Hematopoietic multipotent progenitor cell treated with erythropoietin and hydrocortisone succinate and interleukin-3 and kit ligand, for 8 days (in vitro differentiated cells): ENCODE results near the gene EDDM3A.
"Not testable (repeated sequence)": the region's sequence is repeated elsewhere in the genome, so short reads cannot be mapped to it uniquely, and the experiment has no call there.

Source experiments
- DNase-seq: peaks from one replicate; pipeline ENCODE4 v3.0.0-alpha.2; 2015

Gene EDDM3A

DNA sequence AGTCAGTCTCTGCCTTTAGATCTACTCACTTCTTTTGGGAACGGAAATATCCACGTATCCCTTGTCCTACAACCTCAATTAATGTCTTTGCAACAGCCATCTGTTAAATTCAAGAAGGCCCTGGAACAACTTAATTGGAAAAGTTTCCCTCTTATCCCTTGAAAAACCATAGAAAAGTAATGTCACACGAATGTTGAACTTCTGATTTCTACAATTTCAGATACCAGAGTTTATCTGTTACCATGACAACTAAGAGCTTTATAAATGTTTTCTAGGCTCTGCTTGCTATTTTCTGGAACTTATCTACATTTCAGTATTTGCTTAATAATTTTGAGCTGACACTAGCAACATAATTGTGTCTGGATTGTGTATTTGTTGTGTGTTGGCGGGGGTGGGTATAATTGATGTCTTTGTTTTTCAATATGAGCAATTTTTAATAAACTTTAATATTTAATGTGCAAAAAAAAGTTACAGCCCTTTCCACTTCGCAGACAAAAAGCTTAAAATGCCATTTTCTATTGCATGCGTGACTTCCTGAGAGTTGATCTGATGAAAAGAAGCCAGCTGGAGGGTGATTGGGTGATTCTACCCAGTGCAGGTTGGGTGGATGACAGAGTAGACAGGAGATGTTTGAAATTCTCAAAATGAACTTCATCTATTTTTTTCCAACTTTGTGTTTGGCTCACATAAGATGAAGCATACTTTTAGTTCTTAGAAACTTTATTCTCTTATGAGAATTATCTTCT, 11.8 kb upstream of the EDDM3A start:
- DNase-seq: no peak

DNA sequence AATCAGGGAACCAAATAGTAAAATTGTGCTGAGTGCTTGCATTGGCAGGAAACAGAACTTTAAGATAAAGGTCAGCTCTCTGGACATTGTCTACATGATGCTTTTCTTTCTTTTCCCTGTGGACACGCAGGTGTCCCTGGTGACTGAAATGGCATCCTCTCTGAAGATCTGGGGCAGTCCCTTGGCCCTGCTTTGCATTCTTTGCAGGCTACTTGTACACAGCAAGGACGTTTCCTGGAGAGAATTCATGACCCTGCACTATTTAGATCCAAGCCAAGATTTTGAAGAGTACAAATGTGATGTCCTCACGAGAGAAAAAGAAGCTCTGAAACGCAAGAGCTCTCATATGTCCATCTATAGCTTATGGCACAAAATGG, 11.3 kb upstream of the EDDM3A start:
- DNase-seq: no peak

DNA sequence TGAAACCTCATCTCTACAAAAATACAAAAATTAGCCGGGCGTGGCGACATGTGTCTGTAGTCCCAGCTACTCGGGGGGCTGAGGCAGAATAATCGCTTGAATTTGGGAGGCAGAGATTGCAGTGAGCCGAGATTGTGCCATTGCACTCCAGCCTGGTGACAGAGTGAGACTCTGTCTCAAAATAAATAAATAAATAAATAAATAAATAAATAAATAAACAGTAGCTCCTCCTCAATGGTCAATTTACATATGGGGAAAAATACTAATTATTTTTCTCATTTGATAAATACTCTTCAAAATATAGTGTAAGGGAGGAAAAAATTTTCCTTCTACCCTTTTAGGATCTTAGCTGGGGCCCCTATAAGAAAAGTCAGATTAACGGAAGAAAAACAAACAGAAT, 7.4 kb upstream of the EDDM3A start:
- DNase-seq: not testable (repeated sequence)

DNA sequence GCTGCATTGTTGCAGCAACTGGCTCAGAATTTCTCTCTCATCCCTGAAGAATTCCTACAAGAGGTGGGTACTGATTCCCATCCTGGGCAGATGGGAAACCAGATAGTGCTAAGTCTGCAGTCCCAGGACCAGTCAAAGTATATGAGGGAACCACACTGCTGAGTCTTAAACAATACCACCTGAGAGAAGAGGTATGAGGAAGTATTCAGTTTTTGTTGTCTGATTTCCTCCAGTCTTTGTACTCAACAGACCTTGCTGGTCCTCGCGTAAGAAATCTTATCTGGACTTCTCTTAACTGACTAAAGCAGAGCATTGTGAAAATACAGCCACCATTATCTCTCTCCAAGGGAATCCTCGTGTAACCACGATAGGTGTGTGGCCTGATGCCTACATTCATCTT, 3.6 kb upstream of the EDDM3A start:
- DNase-seq: no peak

DNA sequence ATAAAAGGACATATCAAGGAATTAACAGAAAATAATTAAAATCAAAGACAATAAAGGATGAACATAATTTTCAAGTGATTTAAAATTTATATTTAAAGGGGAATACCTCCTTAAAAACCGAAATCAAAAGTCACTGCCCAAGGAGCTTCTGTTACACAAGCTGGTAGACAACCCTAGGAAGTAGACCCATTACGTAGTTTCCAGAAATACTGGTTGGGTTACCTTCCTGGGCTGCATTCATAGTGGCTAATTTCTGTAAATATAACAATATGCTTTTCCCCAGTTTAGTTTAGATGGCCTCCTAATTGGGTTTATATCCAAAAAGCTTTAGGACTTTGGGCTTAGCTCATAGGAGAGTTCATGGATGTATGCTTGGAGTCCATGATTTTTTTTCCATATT, 2.1 kb upstream of the EDDM3A start:
- no peak for DNase-seq

DNA sequence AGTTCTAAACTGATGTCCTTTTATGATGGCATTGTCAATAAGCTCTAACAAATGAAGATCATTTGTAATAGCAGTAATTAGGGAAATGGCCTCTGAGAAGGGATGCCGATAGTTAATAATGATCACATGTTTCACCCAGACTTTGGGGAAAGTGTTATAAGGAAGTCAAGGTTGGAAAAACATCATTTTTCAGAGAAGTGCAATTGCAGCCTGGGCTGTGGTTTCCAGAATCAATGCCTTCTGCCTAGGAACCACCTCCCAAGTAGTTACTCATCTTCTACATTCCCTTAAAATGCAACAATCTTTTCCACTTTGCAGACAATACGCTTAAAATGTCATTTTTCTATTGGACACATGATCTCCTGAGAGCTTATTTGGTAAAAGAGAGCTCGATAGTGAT, 879 bp downstream of the EDDM3A start:
- no peak for DNase-seq

DNA sequence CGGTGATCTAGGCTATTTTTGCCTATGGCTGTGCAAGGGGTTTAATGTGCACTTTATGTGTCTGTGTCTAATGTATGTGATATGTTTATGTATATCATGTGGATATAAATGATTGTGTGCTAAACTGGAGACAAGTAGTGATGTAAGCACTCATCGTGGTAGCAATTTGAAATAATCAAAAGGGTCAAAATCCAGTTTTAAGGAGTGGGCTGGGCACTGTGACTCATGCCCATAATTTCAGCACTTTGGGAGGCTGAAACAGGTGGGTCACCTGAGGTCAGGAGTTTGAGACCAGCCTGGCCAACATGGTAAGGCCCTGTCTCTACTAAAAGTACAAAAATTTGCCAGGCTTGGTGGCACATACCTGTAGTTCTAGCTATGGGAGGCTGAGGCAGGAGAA, 2.8 kb downstream of the EDDM3A start:
- DNase-seq: no peak

DNA sequence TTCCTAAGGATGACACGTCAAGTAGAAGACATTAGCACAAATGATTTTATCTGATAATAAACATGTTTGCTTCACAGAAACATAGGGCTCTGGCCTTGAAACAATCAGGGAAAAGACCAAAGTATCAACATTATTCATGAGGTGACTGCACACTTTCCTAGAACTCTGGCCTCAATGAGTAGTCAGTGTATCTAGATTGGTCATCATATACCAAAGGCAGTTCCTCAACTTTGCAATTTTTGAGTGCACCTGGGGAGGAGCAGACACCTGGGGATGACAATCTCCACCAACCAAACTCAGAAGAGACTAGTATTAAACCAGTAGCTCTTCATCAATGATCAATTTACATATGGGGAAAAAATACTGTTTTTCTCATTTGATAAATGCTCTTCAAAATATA, 4.5 kb downstream of the EDDM3A start:
- DNase-seq: no peak

DNA sequence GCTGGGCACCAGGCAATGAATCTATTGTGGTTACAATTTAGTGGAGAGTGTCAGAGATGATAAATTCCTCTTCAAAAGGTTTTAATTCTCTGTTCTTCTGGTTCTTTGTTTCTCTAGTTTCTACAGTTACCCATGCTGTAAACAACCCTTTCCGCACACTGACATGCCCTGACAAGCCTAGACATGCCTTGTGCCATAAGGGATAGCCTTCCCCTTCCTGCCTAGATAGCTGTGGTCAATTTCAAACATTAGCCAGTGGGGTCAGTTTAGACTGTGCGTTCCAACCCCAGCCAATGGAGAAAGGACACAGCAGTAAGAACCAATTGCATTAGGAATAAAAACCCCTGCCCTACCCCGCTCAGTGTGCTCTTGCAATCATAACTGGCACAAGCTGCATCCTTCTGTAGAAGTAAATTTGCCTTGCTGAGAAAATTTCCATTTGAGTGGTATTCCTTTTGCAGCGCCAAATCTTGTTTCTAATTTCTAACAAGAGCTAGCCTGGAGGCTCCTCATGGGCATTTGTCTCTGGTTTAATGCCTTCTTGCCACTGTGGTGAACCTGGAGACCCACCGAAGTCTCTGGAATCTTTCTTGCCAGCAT, 6.4 kb downstream of the EDDM3A start:
- no peak for DNase-seq

DNA sequence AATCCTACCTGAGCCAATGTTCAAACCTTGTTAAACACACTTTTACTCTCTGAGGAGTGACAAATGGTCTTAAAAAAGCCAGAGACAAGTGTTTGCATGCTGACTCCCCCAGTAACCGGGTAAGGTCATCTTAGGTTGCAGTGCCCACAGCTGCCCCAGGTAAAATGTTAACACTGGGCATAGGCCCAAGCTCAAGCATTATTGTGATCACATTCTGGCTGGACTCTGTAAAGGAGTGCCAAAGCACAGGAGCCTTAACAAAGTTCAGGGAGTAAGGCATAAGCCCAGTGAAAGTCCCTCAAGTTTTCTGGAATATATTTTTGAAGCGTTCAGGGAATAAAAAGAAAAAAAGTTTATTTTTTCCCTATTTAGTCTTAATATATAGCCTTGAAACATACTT, 8.6 kb downstream of the EDDM3A start:
- no peak for DNase-seq

DNA sequence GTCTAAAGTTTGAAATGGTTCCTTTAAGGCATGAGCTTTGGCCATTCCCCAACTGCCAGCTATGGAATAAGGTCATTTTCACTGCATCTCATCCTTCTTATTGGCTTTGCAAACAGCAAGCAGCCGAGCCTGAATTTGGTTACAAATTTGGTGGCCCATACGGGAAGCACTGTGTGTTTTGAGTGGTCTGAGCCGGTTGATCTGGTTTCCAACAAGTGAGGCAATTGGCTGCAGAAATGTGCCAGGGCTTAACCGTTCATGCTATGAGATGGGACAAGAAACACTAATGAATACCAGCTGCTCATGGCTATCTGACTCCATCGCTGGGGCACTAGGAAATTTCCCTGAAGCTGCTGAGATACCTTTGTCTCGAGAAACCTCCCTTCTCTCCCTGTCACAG, 9.3 kb downstream of the EDDM3A start:
- DNase-seq: no peak

DNA sequence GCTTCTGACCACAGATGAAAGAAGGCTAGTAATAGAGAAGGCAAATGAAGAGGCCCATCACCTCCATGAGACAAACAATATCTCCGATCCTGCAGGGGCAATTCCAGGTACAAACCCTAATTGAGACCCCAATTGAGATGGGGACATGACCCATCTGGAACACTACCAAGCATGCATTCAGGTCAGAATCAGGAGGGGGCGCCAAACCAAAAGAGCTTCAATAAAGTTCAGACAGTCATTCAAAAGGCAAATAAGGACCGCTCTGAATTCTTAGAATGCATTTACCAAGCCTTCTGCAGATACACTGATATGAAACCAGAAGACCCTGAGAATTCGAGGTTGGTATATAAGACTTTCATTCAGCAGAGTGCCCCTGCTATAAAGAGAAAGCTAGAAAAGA, 12.3 kb downstream of the EDDM3A start:
- DNase-seq: peak; percentile 81

DNA sequence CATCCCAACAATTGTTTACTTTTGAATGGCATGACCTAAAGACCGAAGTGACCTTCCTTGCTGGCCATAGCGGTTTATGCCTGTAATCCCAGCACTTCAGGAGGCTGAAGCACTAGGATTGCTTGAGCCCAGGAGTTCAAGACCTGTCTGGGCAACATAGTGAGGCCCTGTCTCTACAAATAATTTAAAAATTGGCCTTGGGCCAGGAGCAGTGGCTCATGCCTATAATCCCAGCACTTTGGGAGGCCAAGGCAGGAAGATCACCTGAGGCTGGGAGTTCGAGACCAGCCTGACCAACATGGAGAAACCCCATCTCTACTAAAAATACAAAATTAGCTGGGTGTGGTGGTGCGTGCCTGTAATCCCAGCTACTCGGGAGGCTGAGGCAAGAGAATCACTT, 13.8 kb downstream of the EDDM3A start:
- not testable (repeated sequence) for DNase-seq

DNA sequence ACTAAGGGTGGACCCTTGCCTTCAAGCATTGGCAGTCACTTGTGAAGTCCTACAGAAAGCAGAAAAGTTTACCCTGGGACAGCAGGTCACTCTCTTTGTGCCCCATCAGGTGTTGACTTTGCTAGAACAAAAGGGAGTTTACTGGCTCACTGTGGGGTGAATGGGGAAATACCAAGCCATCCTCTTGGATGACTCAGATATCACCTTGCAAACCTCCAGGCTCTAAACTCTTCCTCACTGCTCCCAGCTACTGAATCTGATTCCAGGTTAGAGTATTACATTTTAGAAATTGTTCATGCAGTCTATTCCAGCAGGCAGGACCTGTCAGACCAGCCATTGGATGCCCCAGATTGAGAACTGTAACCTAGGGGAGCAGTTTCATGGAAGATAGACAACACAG, 15.3 kb downstream of the EDDM3A start:
- no peak for DNase-seq

DNA sequence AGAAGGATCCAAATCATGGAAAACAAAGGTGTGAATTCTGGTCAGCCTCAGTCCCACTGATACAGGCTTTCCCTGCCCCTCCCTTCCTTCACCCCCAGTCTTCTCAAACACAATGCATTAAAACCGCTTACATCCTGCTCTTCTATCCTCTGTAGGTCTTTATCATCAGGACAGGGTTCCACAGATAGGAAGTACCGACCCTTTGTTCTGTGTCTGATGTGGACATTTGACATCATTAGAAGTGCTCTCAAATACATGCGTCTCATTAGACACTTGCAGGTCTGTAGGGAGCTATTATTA, 22.9 kb downstream of the EDDM3A start:
- no peak for DNase-seq

DNA sequence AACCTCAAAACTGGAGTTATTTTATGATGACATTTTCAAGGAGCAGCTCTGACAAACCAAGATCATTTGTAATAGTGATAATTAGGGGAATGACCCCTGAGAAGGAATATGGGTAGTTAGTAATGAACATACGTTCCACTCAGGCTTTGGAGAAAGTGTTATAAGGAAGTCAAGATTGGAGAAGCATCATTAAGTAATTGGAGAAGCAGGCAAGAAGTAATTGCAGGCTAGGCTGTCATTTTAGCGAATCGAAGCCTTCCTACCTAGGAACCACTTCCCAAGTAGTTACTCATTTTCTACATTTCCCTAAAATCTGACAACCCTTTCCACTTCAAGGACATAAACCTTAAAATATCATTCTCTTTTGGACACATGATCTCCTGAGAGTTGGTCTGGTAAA, 23.7 kb downstream of the EDDM3A start:
- no peak for DNase-seq

DNA sequence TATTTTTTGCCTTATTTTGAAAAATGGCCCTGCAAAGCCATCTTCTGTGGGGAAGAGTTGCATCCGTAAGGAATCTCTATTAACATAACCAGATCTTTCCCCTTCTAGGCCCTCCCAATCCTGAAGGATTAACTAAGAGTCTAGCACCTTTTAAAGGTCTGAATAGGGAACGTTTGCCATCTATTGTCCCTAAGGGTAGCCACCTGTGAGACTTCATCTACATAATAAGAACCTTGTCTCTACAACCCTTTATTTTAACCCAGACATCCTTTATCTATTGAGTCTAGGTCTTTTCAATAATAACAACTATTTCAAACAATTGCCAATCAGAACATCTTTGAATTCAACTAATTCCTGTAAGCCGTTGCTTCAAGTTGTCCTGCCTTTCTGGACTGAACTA, 27.0 kb downstream of the EDDM3A start:
- DNase-seq: no peak

DNA sequence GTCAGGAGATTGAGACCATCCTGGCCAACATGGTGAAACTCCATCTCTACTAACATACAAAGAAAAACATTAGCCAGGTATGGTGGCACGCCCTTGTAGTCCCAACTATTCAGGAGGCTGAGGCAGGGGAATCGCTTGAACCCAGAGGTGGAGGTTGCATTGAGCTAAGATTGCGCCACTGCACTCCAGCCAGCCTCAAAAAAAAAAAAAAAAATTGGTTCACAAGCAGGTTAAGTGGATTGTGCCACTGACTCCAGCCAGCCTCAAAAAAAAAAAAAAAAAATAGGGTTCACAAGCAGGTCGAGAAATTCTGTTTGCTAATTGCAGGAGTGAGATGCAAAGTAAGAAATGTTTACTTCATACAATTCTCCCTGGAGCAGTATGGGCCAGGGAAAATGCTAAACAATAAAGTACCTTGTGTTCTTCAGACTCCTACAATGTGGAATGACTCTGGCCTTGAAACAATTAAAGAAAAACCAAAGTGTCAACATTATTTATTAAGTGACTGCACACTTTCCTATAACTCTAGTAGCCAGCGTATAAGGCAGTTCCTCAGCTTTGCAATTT, 28.7 kb downstream of the EDDM3A start:
- no peak for DNase-seq

DNA sequence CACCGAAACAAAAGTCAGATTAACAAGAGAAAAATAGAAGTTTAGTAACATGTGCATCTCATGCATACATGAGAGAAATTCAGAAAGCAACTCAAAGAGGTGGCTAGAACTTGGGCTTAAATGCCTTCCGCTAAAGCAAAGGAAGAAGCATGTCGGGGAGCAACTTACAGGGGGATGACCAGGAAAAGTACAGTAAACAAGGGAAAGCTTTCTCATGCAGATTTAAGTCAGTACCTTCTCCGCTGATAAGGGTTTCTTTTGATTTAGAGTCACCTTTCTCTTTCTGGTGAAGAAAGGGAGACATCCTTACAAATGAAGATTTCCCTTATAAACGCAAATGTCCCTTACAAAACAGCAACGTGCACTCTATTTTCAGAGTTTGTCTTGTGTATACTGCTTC, 29.4 kb downstream of the EDDM3A start:
- DNase-seq: no peak

DNA sequence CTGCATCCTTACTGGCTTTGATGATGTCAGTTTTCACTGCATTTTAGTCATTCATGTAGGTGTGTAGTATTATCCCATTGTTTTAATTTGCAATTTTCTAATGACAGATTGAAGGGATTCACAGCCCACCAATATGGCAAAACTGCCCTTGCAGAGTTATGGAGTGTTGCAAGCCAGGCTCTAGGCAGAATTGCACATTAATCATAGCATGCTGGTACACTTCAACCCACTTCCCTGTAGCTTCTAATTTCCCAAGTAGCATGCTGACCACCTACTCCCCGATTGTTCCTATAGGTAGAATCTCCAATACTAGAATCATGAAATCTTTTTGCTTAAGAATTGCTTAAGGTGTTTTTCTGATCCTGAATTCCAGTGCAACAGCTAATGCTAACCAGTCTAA, 30.2 kb downstream of the EDDM3A start:
- no peak for DNase-seq

DNA sequence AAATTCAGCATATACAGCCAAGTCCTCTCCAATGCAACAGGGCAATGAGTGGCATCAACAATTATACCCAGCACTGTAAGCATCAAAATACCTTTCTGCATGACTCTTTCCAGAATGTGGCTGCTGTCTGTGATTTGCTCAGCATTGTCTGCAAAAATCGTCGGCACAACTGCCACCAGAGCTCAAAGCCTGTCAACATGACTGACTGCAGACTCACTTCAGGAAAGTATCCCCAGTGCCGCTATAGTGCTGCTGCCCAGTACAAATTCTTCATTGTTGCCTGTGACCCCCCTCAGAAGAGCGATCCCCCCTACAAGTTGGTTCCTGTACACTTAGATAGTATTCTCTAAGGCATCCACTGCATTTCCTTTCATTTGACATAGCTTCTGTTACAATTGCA, 36.1 kb downstream of the EDDM3A start:
- no peak for DNase-seq

DNA sequence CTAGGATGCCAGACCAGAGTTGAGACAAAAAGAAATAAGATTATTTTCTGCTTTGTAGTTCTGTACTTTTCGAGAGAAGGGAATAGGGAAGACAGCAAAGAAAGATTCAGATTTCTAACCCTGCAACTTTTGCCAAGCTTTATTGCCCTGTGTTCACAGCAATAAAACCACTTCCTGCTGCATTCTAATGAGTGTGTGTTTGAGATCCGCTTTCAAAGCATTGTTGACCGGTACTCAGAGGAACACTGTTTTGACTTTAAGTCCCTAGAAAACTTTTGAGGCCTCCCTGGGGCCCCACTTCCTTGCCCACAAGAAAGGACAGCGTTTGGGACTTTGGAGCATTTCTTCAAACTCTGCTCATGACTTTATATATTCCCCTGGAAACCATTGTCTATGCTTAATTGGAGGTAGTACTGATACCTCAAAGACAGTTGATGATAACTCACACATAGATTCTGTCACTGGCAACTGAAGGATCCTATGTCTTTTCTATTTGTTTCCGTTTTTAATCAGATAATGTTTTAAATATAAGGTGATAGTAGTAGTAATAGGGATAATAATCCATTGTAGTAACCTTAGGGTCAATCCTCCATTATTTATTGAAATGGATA, 36.7 kb downstream of the EDDM3A start:
- peak; percentile 40 for DNase-seq

DNA sequence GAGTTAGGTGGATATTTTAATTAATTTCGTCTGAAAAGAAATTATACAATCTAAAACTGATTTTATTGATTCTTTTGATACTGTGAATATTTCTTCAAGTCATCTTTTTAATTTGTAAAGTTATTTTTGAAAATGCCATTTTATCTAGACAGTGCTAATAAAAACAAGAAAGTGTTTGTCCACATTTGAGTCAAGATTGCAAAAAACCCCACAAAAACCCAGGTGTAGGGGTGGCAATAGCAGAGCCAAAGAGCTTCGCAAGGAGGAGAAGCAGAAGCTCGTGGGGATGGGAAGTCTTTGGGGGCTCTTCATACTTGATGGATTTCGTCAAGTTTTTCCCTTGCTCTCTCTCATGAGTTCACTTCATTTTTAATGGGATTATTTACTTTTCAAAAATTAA, 41.3 kb downstream of the EDDM3A start:
- no peak for DNase-seq

DNA sequence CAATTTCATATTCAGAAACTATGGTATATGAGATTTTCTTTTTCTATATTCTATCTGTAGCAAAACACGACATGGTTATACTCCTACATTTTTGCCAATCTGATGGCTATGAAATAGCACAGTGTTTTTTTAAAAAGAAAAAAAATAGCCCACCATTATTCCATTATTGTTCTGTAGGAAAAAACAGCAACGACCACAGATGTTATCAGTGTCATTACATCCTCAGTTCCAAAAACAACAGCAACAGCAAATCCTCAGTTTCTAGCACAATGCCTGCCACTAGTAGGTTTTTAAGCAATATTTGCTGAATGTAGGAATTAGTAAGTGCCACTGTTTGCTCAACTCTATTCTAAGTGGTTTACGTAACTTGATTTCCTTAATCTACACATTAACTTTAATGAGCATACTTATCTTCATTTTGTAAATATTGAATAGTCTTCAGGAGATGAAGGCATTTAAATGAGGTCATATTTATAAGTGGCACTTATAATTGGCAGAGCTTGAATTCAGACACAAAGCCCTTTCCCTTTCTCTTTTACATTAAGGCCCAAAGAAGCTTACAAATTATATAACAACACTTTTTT, 43.6 kb downstream of the EDDM3A start:
- DNase-seq: no peak
